HL-60 (cell line): Measurements from ENCODE around the gene HIPK2.

ENCODE experiments used
- DNase-seq, 2 experiments: peaks; one replicate each; pipeline ENCODE4 v3.0.0-alpha.2; 2010 to 2020; ENCODE audit warnings: low read depth in 1 of 2, low spot score in 1 of 2
- H3K27ac ChIP-seq: fragments of 250-450 bp; sonication (Bioruptor Pico); replicated peaks from 2 replicates; pipeline ENCODE4 v1.5.1; 2020; ENCODE audit warnings: mild to moderate bottlenecking, moderate library complexity
- H3K27me3 ChIP-seq: fragments of 250-450 bp; sonication (Bioruptor Pico); 2 replicates; pipeline ENCODE4 v1.5.1; 2021; ENCODE audit warnings: mild to moderate bottlenecking, moderate library complexity; ENCODE audit not compliant: insufficient read depth, poor library complexity, severe bottlenecking
- H3K4me3 ChIP-seq: replicated peaks from 2 replicates; pipeline ENCODE4 v1.5.1; 2011; ENCODE audit warnings: mild to moderate bottlenecking, control low read depth, low read length; ENCODE audit not compliant: insufficient read depth
- GABPA ChIP-seq: IDR thresholded peaks from 2 replicates; pipeline ENCODE4 v1.6.1; 2012; ENCODE audit warnings: low read depth
- POLR2AphosphoS5 ChIP-seq: IDR thresholded peaks from 2 replicates; pipeline ENCODE4 v1.6.1; 2012; ENCODE audit warnings: low read depth
- SPI1 ChIP-seq: IDR thresholded peaks from 2 replicates; pipeline ENCODE4 v1.6.1; 2012; ENCODE audit warnings: low read depth, mild to moderate bottlenecking, borderline replicate concordance
- TF ChIP-seq, protein P1 (sequence below): IDR thresholded peaks from 2 replicates; pipeline ENCODE4 v1.6.1; 2012; ENCODE audit warnings: low read depth; ENCODE audit not compliant: insufficient replicate concordance
- TF ChIP-seq, protein P2 (sequence below): IDR thresholded peaks from one replicate; pipeline ENCODE4 v1.5.1; 2011; ENCODE audit warnings: low read length, control low read depth, inconsistent platforms; ENCODE audit not compliant: insufficient read depth

Gene HIPK2

DNA sequence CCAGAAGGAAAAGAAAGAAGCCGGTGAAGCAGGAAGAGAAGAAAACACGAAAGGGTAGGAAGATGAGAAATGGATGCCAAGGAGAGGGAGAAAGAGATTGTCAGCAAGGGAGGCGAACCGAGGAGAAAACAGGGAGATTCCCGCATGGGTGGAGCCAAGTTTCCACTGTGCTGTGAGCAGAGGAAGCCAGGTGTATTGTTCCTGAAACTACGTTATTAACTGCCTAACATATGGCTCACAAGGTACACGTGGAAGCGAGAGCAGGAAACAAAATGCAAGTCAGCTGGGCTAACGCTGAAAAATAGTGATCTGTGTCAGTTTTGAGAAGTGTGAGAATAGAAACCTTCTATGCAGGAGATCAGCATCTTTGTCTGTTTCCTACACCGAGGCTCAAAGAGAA, 20.4 kb upstream of the HIPK2 start:
- DNase-seq, result no peak
- Histone ChIP-seq H3K27ac (no peak overlapping the region), H3K27me3 (no peaks in the 10 kb centered on the region), H3K4me3 (no peak overlapping the region)
- TF ChIP-seq, protein P1, sequence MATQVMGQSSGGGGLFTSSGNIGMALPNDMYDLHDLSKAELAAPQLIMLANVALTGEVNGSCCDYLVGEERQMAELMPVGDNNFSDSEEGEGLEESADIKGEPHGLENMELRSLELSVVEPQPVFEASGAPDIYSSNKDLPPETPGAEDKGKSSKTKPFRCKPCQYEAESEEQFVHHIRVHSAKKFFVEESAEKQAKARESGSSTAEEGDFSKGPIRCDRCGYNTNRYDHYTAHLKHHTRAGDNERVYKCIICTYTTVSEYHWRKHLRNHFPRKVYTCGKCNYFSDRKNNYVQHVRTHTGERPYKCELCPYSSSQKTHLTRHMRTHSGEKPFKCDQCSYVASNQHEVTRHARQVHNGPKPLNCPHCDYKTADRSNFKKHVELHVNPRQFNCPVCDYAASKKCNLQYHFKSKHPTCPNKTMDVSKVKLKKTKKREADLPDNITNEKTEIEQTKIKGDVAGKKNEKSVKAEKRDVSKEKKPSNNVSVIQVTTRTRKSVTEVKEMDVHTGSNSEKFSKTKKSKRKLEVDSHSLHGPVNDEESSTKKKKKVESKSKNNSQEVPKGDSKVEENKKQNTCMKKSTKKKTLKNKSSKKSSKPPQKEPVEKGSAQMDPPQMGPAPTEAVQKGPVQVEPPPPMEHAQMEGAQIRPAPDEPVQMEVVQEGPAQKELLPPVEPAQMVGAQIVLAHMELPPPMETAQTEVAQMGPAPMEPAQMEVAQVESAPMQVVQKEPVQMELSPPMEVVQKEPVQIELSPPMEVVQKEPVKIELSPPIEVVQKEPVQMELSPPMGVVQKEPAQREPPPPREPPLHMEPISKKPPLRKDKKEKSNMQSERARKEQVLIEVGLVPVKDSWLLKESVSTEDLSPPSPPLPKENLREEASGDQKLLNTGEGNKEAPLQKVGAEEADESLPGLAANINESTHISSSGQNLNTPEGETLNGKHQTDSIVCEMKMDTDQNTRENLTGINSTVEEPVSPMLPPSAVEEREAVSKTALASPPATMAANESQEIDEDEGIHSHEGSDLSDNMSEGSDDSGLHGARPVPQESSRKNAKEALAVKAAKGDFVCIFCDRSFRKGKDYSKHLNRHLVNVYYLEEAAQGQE, result no peak
- TF ChIP-seq, protein P2, sequence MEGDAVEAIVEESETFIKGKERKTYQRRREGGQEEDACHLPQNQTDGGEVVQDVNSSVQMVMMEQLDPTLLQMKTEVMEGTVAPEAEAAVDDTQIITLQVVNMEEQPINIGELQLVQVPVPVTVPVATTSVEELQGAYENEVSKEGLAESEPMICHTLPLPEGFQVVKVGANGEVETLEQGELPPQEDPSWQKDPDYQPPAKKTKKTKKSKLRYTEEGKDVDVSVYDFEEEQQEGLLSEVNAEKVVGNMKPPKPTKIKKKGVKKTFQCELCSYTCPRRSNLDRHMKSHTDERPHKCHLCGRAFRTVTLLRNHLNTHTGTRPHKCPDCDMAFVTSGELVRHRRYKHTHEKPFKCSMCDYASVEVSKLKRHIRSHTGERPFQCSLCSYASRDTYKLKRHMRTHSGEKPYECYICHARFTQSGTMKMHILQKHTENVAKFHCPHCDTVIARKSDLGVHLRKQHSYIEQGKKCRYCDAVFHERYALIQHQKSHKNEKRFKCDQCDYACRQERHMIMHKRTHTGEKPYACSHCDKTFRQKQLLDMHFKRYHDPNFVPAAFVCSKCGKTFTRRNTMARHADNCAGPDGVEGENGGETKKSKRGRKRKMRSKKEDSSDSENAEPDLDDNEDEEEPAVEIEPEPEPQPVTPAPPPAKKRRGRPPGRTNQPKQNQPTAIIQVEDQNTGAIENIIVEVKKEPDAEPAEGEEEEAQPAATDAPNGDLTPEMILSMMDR, result no peak
- TF ChIP-seq SPI1 (no peak), POLR2AphosphoS5 (no peak), GABPA (no peak)

DNA sequence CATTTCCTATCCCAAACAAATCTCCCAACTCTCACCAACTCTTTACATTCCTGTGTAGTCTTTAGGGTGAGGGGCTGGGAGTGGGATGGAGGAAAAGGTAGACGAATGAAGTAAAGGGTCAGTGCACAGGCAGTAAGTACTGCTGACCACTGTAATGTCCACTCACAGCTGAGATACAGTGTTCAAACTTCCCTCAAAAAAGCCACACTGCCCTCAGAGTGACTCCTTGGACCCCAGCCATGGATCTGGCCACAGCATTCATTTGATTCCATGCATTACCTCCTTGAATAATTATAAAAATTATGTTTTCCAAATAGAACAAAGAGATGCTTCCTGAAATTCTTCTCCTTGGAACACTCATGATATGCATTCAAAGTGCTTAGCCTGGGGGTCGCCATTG, 19.8 kb upstream of the HIPK2 start:
- DNase-seq, result no peak
- no peak overlapping the region for H3K4me3 ChIP-seq
- no peak for TF ChIP-seq GABPA
- TF ChIP-seq, protein P1, result no peak
- TF ChIP-seq, protein P2, result no peak
- no peak for TF ChIP-seq POLR2AphosphoS5
- no peak for TF ChIP-seq SPI1
- H3K27me3 ChIP-seq, result no peaks in the 10 kb centered on the region
- no peak overlapping the region for H3K27ac ChIP-seq

DNA sequence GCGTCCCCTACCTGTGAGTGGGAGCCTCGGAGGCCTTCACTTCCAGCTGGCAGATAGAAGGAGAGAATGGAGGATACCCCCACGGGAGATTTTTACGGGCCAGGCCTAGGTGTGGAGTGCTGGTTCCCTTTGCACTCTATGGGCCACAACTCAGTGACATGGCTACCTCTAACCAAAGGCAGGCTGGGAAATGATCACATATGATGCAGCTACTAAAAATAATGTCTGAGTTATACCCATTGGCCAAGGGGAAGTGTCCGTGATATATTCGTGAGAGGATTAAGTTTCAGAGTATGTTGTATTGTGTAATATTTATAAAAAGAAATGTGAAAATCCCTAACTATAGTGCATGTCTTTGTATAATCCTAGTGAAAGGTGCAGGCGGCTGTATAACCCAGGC, 13.5 kb upstream of the HIPK2 start:
- no peak overlapping the region for H3K27ac ChIP-seq
- no peaks in the 10 kb centered on the region for H3K27me3 ChIP-seq
- DNase-seq, result no peak
- TF ChIP-seq POLR2AphosphoS5 (no peak), SPI1 (no peak), GABPA (no peak)
- TF ChIP-seq, protein P1, result no peak
- TF ChIP-seq, protein P2, result no peak
- H3K4me3 ChIP-seq, result no peak overlapping the region
